H1 (cell line): ENCODE results near the gene MIXL1. TPM values are rescaled to one million over a fixed set of nuclear protein-coding genes. Genes with fewer than 3 reads are reported as not detected.

Source experiments
- CEBPB ChIP-seq: IDR thresholded peaks from 2 replicates; pipeline ENCODE4 v1.6.1; 2012; ENCODE audit warnings: low read depth, low read length
- EGR1 ChIP-seq: IDR thresholded peaks from 2 replicates; pipeline ENCODE4 v1.6.1; 2011; ENCODE audit warnings: low read depth, low read length, borderline replicate concordance
- EP300 ChIP-seq, 2 experiments: IDR thresholded peaks; 1 replicate in 1 of 2; 2 replicates in 1 of 2; pipeline ENCODE4 v1.6.1; 2011 to 2012; ENCODE audit warnings: low read depth in 2 of 2, low read length in 2 of 2, mild to moderate bottlenecking in 2 of 2, borderline replicate concordance in 1 of 2, inconsistent platforms in 1 of 2, moderate library complexity in 1 of 2
- FOSL1 ChIP-seq: IDR thresholded peaks from 2 replicates; pipeline ENCODE4 v1.6.1; 2011; ENCODE audit warnings: mild to moderate bottlenecking, low read depth, low read length, moderate library complexity; ENCODE audit not compliant: insufficient read depth
- RAD21 ChIP-seq, 2 experiments: IDR thresholded peaks in 1 of 2; conservative IDR thresholded peaks in 1 of 2; 2 replicates each; pipeline ENCODE4 v1.6.1; 2011; ENCODE audit warnings: low read depth in 2 of 2, low read length in 2 of 2, improper control_type of control experiment in 1 of 2, inconsistent platforms in 1 of 2, mild to moderate bottlenecking in 1 of 2, moderate library complexity in 1 of 2
- SIRT6 ChIP-seq: IDR thresholded peaks from one replicate; pipeline ENCODE4 v1.7.1; 2012; ENCODE audit warnings: low read length, inconsistent platforms
- SUZ12 ChIP-seq: fragments of 200-600 bp; sonication (generic); IDR thresholded peaks from 2 replicates; pipeline ENCODE4 v1.6.1; 2012; ENCODE audit warnings: mild to moderate bottlenecking, inconsistent platforms, low read length, moderate library complexity, mixed read lengths
- polyA plus RNA-seq, 7 experiments: library from polyadenylated mRNA; depleted of rRNA in 3 of 7; stranded (reverse) in 5 of 7; unstranded in 2 of 7; fragments of >200 nt in 5 of 7; fragments of 200-250 nt in 2 of 7; gene quantifications; 1 replicate in 5 of 7; 2 replicates in 1 of 7; 4 replicates in 1 of 7; pipeline versions ENCODE4 v1.2.1 to v1.2.3, GENCODE V29; 2011 to 2013; ENCODE audit warnings: missing spikeins in 2 of 7, mixed read lengths in 2 of 7
- total RNA-seq: library from RNA; stranded (reverse); fragmentation: NEBNext Ultra II Directional; extraction: Animal tissue kit (Norgen Biotek cat#: 25700); gene quantifications from 2 replicates; pipeline ENCODE4 v1.2.1, GENCODE V29; 2021
- TF ChIP-seq, protein P1 (sequence below): fragments of 300-600 bp; sonication (generic); IDR thresholded peaks from 2 replicates; pipeline ENCODE4 v1.7.1; 2012; ENCODE audit warnings: low read length, moderate library complexity, mild to moderate bottlenecking, inconsistent platforms; ENCODE audit not compliant: insufficient replicate concordance

Gene MIXL1
- total and polyA plus RNA-seq, 2 of the 8 experiments (the other 6 are each of a cell fraction or from before 2014, with no cell fraction given), result 1.5 to 1.8 TPM

DNA sequence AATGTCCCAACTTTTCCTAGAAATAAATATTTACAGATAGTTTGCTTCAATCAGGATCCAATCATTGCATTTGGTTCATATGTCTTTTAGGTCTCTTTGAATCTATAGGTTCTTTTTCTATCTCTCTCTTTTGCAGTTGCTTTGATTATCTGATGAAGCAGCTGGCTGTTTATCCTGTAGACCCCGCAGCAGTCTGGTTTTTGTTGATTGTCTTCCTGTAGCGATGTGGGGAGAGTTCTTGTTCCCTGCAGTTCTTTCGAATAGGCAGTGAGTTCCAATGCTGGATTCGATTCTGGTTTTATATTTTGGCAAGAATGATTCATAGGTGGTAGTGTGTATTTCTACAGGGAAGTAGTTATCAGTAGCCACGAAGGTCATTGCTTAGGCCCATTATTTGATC lies 7.4 kb upstream of the MIXL1 start (continued):
- TF ChIP-seq, protein P1, sequence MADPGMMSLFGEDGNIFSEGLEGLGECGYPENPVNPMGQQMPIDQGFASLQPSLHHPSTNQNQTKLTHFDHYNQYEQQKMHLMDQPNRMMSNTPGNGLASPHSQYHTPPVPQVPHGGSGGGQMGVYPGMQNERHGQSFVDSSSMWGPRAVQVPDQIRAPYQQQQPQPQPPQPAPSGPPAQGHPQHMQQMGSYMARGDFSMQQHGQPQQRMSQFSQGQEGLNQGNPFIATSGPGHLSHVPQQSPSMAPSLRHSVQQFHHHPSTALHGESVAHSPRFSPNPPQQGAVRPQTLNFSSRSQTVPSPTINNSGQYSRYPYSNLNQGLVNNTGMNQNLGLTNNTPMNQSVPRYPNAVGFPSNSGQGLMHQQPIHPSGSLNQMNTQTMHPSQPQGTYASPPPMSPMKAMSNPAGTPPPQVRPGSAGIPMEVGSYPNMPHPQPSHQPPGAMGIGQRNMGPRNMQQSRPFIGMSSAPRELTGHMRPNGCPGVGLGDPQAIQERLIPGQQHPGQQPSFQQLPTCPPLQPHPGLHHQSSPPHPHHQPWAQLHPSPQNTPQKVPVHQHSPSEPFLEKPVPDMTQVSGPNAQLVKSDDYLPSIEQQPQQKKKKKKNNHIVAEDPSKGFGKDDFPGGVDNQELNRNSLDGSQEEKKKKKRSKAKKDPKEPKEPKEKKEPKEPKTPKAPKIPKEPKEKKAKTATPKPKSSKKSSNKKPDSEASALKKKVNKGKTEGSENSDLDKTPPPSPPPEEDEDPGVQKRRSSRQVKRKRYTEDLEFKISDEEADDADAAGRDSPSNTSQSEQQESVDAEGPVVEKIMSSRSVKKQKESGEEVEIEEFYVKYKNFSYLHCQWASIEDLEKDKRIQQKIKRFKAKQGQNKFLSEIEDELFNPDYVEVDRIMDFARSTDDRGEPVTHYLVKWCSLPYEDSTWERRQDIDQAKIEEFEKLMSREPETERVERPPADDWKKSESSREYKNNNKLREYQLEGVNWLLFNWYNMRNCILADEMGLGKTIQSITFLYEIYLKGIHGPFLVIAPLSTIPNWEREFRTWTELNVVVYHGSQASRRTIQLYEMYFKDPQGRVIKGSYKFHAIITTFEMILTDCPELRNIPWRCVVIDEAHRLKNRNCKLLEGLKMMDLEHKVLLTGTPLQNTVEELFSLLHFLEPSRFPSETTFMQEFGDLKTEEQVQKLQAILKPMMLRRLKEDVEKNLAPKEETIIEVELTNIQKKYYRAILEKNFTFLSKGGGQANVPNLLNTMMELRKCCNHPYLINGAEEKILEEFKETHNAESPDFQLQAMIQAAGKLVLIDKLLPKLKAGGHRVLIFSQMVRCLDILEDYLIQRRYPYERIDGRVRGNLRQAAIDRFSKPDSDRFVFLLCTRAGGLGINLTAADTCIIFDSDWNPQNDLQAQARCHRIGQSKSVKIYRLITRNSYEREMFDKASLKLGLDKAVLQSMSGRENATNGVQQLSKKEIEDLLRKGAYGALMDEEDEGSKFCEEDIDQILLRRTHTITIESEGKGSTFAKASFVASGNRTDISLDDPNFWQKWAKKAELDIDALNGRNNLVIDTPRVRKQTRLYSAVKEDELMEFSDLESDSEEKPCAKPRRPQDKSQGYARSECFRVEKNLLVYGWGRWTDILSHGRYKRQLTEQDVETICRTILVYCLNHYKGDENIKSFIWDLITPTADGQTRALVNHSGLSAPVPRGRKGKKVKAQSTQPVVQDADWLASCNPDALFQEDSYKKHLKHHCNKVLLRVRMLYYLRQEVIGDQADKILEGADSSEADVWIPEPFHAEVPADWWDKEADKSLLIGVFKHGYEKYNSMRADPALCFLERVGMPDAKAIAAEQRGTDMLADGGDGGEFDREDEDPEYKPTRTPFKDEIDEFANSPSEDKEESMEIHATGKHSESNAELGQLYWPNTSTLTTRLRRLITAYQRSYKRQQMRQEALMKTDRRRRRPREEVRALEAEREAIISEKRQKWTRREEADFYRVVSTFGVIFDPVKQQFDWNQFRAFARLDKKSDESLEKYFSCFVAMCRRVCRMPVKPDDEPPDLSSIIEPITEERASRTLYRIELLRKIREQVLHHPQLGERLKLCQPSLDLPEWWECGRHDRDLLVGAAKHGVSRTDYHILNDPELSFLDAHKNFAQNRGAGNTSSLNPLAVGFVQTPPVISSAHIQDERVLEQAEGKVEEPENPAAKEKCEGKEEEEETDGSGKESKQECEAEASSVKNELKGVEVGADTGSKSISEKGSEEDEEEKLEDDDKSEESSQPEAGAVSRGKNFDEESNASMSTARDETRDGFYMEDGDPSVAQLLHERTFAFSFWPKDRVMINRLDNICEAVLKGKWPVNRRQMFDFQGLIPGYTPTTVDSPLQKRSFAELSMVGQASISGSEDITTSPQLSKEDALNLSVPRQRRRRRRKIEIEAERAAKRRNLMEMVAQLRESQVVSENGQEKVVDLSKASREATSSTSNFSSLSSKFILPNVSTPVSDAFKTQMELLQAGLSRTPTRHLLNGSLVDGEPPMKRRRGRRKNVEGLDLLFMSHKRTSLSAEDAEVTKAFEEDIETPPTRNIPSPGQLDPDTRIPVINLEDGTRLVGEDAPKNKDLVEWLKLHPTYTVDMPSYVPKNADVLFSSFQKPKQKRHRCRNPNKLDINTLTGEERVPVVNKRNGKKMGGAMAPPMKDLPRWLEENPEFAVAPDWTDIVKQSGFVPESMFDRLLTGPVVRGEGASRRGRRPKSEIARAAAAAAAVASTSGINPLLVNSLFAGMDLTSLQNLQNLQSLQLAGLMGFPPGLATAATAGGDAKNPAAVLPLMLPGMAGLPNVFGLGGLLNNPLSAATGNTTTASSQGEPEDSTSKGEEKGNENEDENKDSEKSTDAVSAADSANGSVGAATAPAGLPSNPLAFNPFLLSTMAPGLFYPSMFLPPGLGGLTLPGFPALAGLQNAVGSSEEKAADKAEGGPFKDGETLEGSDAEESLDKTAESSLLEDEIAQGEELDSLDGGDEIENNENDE, result no peak
- TF ChIP-seq EP300 (IDR thresholded peaks at IDR 0.05; ENCODE audit: borderline replicate concordance in 1 of 2, low read depth in 2 of 2, low read length in 2 of 2) (no peak), SUZ12 (no peak), EGR1 (no peak), SIRT6 (no peak), CEBPB (no peak), FOSL1 (no peak), RAD21 (IDR thresholded peaks at IDR 0.05 in 1 of 2, conservative IDR thresholded peaks at IDR 0.05 in 1 of 2; ENCODE audit: low read depth in 2 of 2, low read length in 2 of 2) (no peak)
- TF ChIP-seq, all 59 proteins: peak for 0
